GM23248 (cell line): ENCODE data around the gene SAMD7.

ENCODE experiments used
- EZH2 ChIP-seq: fragments of 200-600 bp; sonication (generic); IDR thresholded peaks from 2 replicates; pipeline ENCODE4 v1.6.1; 2018; ENCODE audit warnings: antibody characterized with exemption, mild to moderate bottlenecking; ENCODE audit not compliant: insufficient read depth, poor library complexity, severe bottlenecking
- EZH2phosphoT487 ChIP-seq: fragments of 200-600 bp; sonication (generic); IDR thresholded peaks from 2 replicates; pipeline ENCODE4 v1.6.1; 2018; ENCODE audit warnings: antibody characterized with exemption, moderate library complexity, mild to moderate bottlenecking, low read depth; ENCODE audit not compliant: insufficient read depth

- TF ChIP-seq EZH2 (no peak), EZH2phosphoT487 (no peak)
Measured at GRCh38 chr3:169897284-169897683, 14.1 kb upstream of the SAMD7 start.
